HL-60 (cell line): ENCODE measurements around the gene MICAL2.

ENCODE experiments used
- DNase-seq, 2 experiments: peaks; one replicate each; pipeline ENCODE4 v3.0.0-alpha.2; 2010 to 2020; ENCODE audit warnings: low read depth in 1 of 2, low spot score in 1 of 2
- H3K27ac ChIP-seq: fragments of 250-450 bp; sonication (Bioruptor Pico); replicated peaks from 2 replicates; pipeline ENCODE4 v1.5.1; 2020; ENCODE audit warnings: mild to moderate bottlenecking, moderate library complexity
- H3K27me3 ChIP-seq: fragments of 250-450 bp; sonication (Bioruptor Pico); 2 replicates; pipeline ENCODE4 v1.5.1; 2021; ENCODE audit warnings: mild to moderate bottlenecking, moderate library complexity; ENCODE audit not compliant: insufficient read depth, poor library complexity, severe bottlenecking
- H3K4me3 ChIP-seq: replicated peaks from 2 replicates; pipeline ENCODE4 v1.5.1; 2011; ENCODE audit warnings: mild to moderate bottlenecking, control low read depth, low read length; ENCODE audit not compliant: insufficient read depth
- CTCF ChIP-seq: IDR thresholded peaks from one replicate; pipeline ENCODE4 v1.5.1; 2011; ENCODE audit warnings: low read length, control low read depth, inconsistent platforms; ENCODE audit not compliant: insufficient read depth
- GABPA ChIP-seq: IDR thresholded peaks from 2 replicates; pipeline ENCODE4 v1.6.1; 2012; ENCODE audit warnings: low read depth
- POLR2AphosphoS5 ChIP-seq: IDR thresholded peaks from 2 replicates; pipeline ENCODE4 v1.6.1; 2012; ENCODE audit warnings: low read depth
- REST ChIP-seq: IDR thresholded peaks from 2 replicates; pipeline ENCODE4 v1.6.1; 2012; ENCODE audit warnings: low read depth; ENCODE audit not compliant: insufficient replicate concordance
- SPI1 ChIP-seq: IDR thresholded peaks from 2 replicates; pipeline ENCODE4 v1.6.1; 2012; ENCODE audit warnings: low read depth, mild to moderate bottlenecking, borderline replicate concordance

Gene MICAL2

DNA sequence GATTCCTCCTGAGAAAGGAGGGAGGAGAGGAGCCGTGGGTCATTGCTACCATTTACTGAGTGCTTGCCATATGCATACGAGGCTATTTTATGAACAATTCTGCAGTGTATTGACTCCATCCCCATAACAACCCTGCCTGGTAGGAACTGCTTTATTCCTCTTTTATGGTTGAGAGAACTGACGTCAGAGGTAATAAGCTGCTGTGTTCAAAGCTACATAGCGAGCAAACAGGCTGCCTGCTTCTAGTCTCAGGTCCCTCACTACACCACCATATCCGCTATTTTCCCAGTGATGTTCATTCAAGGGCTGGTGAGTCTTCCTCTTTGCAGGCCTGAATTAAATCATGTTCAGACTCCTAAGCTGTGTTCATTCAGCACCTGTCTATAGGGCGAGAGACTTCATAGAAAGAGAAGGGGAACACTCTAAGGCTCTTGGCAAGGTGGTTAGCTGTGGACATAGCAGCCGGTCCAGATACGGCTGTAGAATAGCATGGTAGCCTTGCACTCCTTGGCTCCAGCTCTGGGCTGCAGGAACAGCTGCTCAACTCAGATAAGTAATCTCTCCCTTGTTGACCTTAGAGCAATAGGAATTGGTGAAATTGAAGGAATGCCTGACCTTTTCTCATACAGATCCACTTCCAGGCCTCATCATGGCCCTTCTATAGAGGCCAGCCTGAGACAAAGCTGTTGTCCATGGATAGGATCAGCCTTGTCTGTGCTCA, 82.6 kb downstream of the MICAL2 start:
- Histone ChIP-seq H3K27ac (no peak overlapping the region), H3K4me3 (no peak overlapping the region), H3K27me3 (no peaks in the 10 kb centered on the region)
- DNase-seq, result no peak
- TF ChIP-seq SPI1 (no peak), REST (no peak), POLR2AphosphoS5 (no peak), GABPA (no peak), CTCF (no peak)

DNA sequence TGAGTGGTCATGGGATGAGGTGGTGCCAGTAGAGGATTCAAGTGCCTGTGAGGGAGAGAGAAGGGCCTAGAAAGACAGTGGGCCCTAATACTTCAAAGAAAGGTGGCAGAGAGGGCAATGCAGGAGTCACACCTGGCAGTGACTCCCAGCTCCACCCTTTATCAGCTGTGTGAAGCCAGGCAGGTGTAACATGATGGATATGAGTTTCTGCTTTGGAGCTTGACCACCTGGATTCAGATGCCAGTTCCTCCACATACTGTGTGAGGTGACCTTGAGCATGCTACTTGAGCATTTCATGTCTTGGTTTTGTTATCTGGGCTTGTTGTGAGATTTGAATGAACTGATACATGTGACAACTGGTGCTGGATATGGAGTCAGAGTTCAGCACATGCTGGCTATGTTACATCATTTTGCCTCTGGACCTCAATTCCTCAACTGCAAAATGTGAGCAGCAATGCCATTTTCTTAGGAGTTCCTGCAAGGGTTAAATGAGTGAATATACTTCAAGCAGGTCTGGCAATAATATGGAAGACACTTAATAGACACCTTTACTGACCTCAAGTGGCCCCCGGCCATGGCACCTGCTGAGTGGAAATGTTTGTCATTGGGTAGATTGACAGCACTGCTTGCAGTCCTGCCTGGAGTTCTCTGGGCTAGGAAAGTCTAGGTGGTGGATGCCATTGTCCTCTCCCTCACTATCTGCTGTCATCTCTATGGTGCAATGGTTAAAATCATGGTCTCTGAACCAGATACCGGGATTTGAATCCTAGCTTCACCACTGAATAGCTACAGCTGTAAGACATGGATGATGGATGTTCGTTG, 83.3 kb downstream of the MICAL2 start:
- H3K4me3 ChIP-seq, result no peak overlapping the region
- no peak for DNase-seq
- no peak for TF ChIP-seq REST
- no peak for TF ChIP-seq CTCF
- TF ChIP-seq GABPA, result no peak
- no peak overlapping the region for H3K27ac ChIP-seq
- no peaks in the 10 kb centered on the region for H3K27me3 ChIP-seq

DNA sequence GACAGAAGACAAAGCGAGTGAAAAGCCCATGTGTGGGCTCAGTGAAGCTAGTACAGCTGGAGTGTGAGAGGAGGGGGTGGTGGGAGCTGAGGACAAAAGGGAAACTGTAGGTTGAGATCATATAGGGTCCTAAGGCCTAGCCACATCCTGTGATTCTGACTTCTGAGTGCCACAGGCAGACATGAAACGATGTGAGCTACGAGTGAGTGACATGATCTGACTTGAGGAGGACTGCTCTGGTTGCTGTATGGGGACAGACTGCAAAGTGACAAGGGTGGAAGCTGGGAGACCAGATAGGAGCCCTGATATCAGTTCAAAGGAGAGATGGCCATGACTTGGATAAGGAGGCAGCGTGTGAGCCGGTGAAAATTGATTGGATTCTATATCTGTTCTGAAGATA, 85.4 kb downstream of the MICAL2 start:
- H3K27ac ChIP-seq, result no peak overlapping the region
- H3K4me3 ChIP-seq, result no peak overlapping the region
- H3K27me3 ChIP-seq, result no peaks in the 10 kb centered on the region
- DNase-seq, result no peak
- TF ChIP-seq CTCF, result no peak
- TF ChIP-seq SPI1, result no peak
- no peak for TF ChIP-seq POLR2AphosphoS5
- TF ChIP-seq REST, result no peak
- TF ChIP-seq GABPA, result no peak
